ENCODE data around the gene GRWD1. TPM values are rescaled to one million over a fixed set of nuclear protein-coding genes. Genes with fewer than 3 reads are reported as not detected.

GRWD1 gene
- polyA plus RNA-seq, 3 donors = 29.1 to 31.9 (median 31.6) TPM

DNA sequence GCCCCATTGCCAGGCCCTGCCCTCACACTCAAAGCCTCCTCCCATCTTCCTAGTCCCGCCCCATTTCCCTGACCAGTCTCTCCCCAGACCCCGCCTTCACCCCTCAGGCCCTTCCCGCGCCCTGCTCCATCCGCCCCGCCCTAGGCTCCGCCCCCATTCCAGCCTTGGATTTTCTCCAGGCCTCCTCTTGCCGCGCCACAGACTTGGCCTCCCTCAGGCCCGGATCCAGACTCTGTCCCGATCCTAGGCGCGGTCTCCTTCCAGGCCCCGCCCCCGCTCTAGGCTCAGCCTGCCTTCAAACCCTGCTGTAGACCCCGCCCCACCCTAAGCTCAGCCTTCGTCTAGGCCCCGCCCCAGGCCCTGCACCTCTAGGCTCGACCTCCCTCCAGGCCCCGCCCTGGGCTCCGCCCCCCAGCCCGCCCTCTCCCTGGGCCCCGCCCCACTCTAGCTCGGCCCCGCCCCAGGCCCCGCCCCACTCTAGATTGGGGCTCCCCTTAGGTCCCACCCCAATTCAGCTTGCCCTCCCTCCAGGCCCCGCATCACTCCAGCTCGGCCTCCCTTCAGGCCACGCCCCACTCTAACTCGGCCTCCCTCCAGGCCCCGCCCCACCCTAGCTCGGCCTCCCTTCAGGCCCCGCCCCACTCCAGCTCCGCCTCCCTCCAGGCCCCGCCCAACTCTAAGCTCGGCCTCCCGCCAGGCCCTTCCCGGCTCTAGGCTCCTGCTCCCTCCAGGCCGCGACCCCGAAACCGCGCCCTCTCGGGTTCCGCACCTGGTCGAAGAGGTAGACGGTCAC is 47.3 kb downstream of the GRWD1 start:
- DNase-seq = peak; percentile 90

- DNase-seq = no peak
Measured at GRCh38 chr19:48493718-48494401, 48.1 kb downstream of the GRWD1 start.

GRCh38 chr19:48495396-48495795 is 49.6 kb downstream of the GRWD1 start:
- DNase-seq = no peak

DNA sequence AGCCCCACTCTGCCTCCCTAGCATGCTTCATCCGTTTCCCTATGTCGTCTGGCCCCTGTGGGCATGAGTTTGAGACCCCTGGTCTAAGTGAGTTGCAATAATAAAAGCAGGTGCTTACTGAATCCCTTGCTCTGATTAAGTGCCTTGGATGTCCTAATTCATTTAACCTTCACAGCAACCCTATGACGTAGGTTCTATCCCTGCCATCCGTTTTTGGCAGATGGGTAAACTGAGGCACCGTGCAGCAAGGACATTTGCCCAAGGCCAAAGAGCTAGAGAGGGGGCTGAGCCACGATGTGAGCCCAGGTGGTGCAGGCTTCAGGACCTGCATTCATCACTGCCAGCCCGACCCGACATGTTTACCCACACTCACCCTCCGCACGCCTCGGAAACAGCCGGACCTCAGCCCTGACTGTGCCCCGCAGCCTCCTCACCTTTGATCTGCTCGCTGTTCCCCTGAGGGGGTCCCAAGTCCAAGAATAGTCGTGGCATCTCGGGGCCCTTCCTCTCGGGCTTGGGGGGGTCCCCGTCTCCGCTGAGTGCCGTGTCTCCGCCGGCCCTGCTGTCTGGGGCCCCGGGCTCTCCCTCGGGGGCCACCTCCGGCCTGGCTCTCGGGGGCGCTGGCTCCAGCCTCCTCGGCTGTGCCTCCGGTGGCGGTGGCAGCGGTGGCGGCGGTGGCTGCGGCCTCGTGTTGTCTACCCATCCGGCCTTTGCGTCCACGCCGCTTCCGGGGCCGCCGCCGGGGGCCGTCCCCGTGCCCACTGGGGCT is 51.4 kb downstream of the GRWD1 start:
- no peak for DNase-seq

- no peak for DNase-seq
Measured at GRCh38 chr19:48497728-48498594, 52.2 kb downstream of the GRWD1 start.

DNA sequence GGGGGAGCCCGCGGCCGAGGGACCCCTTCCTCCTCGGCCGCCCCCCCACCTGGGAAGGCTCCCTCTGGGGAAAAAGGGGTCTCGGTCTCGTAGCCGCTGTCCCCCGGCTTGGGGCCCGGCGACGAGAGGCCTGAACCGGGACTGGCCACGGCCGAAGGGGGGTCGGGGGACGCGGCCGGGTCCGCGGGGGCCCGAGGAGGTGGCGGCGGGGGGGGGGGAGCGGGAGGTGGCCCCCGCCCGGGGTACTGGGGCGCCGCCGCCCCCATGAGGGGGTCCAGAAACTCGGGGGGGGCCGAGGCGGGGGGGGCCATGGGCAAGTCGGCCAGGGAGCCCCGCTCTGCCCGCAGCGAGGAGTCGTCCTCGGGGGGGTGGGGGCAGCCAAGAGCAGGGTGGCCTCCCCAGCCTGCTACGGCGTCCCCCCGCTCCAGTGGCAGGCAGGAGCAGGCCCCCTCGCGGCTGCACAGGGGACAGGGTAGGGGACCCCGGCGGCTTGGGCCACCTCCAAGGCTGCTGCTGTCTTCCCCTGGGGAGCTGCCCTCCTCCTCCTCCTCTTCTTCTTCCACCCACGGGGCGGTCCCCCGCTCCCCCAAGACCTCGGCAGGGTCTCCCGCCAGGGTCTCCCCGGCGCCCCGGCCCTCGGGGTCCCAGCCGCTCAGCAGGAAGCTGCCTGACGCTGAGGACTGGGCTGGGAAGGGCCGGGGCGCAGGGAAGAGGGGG is 53.0 kb downstream of the GRWD1 start:
- DNase-seq = no peak

DNA sequence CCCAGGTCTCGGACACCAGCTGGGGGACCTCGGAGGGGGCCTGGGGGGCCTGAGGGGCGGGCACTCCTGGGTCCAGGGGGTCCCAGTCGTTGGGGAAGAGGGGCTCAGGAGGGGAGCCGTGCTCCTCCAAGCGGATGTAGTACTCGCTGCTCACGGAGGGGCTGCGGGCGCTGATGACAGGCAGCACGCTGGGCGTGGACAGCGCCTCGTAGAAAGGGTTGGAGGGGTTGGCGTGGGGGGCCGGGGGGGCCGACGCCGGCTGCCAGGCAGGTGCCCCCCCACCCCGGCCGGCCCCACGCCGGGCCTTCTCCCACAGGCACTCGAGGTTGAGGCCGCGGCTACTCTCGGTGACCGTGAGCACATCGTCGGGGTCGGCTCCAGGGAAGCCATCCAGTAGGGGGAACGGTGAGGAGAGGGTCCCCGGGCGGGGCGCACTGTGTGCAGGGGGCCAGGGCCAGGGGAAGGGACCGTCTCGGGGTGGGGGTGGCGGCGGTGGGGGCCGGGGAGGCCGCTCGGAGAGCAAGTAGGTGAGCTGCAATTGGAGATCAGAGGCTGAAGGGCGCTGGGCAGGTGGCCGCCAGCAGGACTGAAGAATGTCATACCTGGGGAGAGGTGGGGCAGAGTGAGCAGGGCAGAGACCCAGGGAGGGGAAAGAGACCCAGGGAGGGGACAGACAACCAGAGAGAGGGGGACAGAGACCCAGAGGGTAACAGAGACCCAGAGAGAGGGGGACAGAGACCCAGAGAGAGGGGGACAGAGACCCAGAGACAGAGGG is 53.7 kb downstream of the GRWD1 start:
- no peak for DNase-seq

DNA sequence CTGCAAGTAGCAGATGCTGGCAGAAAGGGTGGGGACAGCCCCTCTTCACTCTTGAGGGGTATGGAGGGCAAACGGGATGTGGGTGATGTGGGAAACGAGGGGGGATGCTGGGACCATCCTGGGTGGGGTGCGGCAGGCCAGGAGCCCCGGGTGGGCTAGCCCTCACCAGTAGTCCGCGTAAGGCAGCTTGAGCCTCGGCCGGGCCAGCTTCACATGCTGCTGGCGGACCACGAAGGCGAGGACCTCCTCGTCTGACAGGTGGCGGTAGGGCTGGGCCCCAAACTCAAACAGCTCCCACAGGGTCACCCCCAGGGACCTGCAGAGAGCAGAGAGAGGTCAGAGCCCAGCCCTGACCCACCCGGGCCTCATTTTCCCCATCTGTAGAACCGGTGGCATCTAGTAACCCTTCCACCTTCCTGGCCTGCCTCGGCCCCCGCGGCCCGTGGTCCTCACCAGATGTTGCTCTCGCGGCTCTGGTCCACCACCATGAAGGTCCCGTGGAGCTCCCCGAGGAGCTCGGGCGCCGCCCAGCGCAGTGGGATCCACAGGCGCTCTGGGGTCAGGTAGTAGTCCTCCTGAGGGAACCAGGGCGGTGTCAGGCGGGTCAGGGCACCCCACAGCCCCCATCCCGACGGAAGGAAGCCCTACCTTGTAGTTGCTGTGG is 55.2 kb downstream of the GRWD1 start:
- no peak for DNase-seq

GRCh38 chr19:48501494-48502349 is 55.9 kb downstream of the GRWD1 start:
- DNase-seq = peak; percentile 92

- no peak for DNase-seq
Measured at GRCh38 chr19:48502350-48503018, 56.7 kb downstream of the GRWD1 start.

- no peak for DNase-seq
Measured at GRCh38 chr19:48506138-48506733, 60.5 kb downstream of the GRWD1 start.

Other genes starting within 250 kb of the GRWD1 start
- 10 to 100 TPM; 52.5 to 62.7 (median 59.6) TPM for gene CARD8, start 190.1 kb upstream of the GRWD1 start, polyA plus RNA-seq (ENCODE audit: insufficient read length in 3 of 3)
- 1 to 10 TPM; 6.7 to 6.9 (median 6.8) TPM for gene ZNF114, start 175.9 kb upstream of the GRWD1 start, polyA plus RNA-seq (ENCODE audit: insufficient read length in 3 of 3)
- 10 to 100 TPM; 61.0 to 85.5 (median 67.3) TPM for gene EMP3, start 120.4 kb upstream of the GRWD1 start, polyA plus RNA-seq (ENCODE audit: insufficient read length in 3 of 3)
- gene TMEM143, start 82.0 kb upstream of the GRWD1 start, polyA plus RNA-seq (ENCODE audit: insufficient read length in 3 of 3) = 10 to 100 TPM; 13.5 to 15.7 (median 15.1) TPM
- gene SYNGR4, start 81.6 kb upstream of the GRWD1 start, polyA plus RNA-seq (ENCODE audit: insufficient read length in 3 of 3) = under 1 TPM; 0.67 to 0.88 (median 0.79) TPM
- gene KDELR1, start 54.4 kb upstream of the GRWD1 start, polyA plus RNA-seq (ENCODE audit: insufficient read length in 3 of 3) = 100 to 1,000 TPM; 230 to 248 (median 245) TPM
- gene GRIN2D, start 52.3 kb upstream of the GRWD1 start, polyA plus RNA-seq (ENCODE audit: insufficient read length in 3 of 3) = under 1 TPM; 0.52 to 0.83 (median 0.71) TPM
- gene KCNJ14, start 9.6 kb downstream of the GRWD1 start, polyA plus RNA-seq (ENCODE audit: insufficient read length in 3 of 3) = 1 to 10 TPM in 2 of 3 donors, under 1 TPM in 1; 0.61 to 1.0 (median 1.0) TPM
- gene CYTH2, start 23.4 kb downstream of the GRWD1 start, polyA plus RNA-seq (ENCODE audit: insufficient read length in 3 of 3) = 100 to 1,000 TPM in 2 of 3 donors, 10 to 100 TPM in 1; 88.1 to 115 (median 110) TPM
- gene LMTK3, start 65.9 kb downstream of the GRWD1 start, polyA plus RNA-seq (ENCODE audit: insufficient read length in 3 of 3) = 1 to 10 TPM; 3.5 to 3.7 (median 3.7) TPM
- gene SULT2B1, start 106.2 kb downstream of the GRWD1 start, polyA plus RNA-seq (ENCODE audit: insufficient read length in 3 of 3) = under 1 TPM; 0.43 to 0.81 (median 0.43) TPM
- gene SPACA4, start 160.8 kb downstream of the GRWD1 start, polyA plus RNA-seq (ENCODE audit: insufficient read length in 3 of 3) = under 1 TPM in 2 of 3 donors, not detected in 1; 0.23 to 0.24 TPM
- 1 to 10 TPM; 1.9 to 2.0 (median 1.9) TPM for gene FAM83E, start 169.1 kb downstream of the GRWD1 start, polyA plus RNA-seq (ENCODE audit: insufficient read length in 3 of 3)
- 1,000 to 10,000 TPM; 1,186 to 1,447 (median 1,300) TPM for gene RPL18, start 173.2 kb downstream of the GRWD1 start, polyA plus RNA-seq (ENCODE audit: insufficient read length in 3 of 3)
- 10 to 100 TPM; 30.2 to 35.2 (median 33.2) TPM for gene SPHK2, start 173.5 kb downstream of the GRWD1 start, polyA plus RNA-seq (ENCODE audit: insufficient read length in 3 of 3)
- 10 to 100 TPM; 13.8 to 15.4 (median 14.6) TPM for gene DBP, start 191.4 kb downstream of the GRWD1 start, polyA plus RNA-seq (ENCODE audit: insufficient read length in 3 of 3)
- 10 to 100 TPM; 23.2 to 29.6 (median 29.0) TPM for gene CA11, start 200.2 kb downstream of the GRWD1 start, polyA plus RNA-seq (ENCODE audit: insufficient read length in 3 of 3)
- gene NTN5, start 227.0 kb downstream of the GRWD1 start, polyA plus RNA-seq (ENCODE audit: insufficient read length in 3 of 3) = 1 to 10 TPM in 2 of 3 donors, under 1 TPM in 1; 0.91 to 1.9 (median 1.5) TPM
- gene FUT2, start 250.0 kb downstream of the GRWD1 start, polyA plus RNA-seq (ENCODE audit: insufficient read length in 3 of 3) = 1 to 10 TPM; 2.4 to 5.8 (median 3.3) TPM